Uterus (tissue), 2 donors: ENCODE measurements around the gene HAUS8.

Experiments
- CTCF ChIP-seq, 4 experiments: fragments of 200-600 bp in 2 of 4; fragments of 450-650 bp in 2 of 4; sonication (generic) in 2 of 4; IDR thresholded peaks; one replicate each; pipeline ENCODE4 v1.5.1; 2016 to 2019; ENCODE audit warnings: antibody characterized with exemption in 4 of 4, mild to moderate bottlenecking in 2 of 4, moderate library complexity in 1 of 4
- POLR2A ChIP-seq, 2 donors: fragments of 450-650 bp; IDR thresholded peaks; one replicate each; pipeline ENCODE4 v1.6.1; 2016; ENCODE audit warnings: antibody characterized with exemption in 2 of 2, mild to moderate bottlenecking in 1 of 2, moderate library complexity in 1 of 2

GRCh38 chr19:17027535-17027975, 47.7 kb downstream of the HAUS8 start:
- TF ChIP-seq POLR2A (IDR thresholded peaks at IDR 0.05) (no peak), CTCF (IDR thresholded peaks at IDR 0.05) (no peak)
